Stomach (tissue), 9 donors: ENCODE data around the gene GNB1L. TPM values are rescaled to one million over a fixed set of nuclear protein-coding genes. Genes with fewer than 3 reads are reported as not detected.

Experiments used
- DNase-seq, 2 donors: peaks; one replicate each; pipeline versions ENCODE4 v3.0.0 to v3.0.0-alpha.2; 2013 to 2019
- H3K27ac ChIP-seq, 5 donors: fragments of 200-600 bp in 4 of 5; sonication (generic) in 4 of 5; one replicate each; pipeline ENCODE4 v1.5.1; 2013 to 2019; ENCODE audit warnings: mild to moderate bottlenecking in 1 of 5, moderate library complexity in 1 of 5
- H3K27me3 ChIP-seq, 3 donors: fragments of 200-600 bp; sonication (generic); one replicate each; pipeline ENCODE4 v1.5.1; 2017 to 2019; ENCODE audit warnings: mixed run types in 1 of 3
- H3K36me3 ChIP-seq, 4 donors: fragments of 200-600 bp; sonication (generic); 1 replicate in 3 of 4; 2 replicates in 1 of 4; pipeline ENCODE4 v1.5.1; 2016 to 2019
- H3K4me1 ChIP-seq, 4 donors: fragments of 200-600 bp; sonication (generic); one replicate each; pipeline ENCODE4 v1.5.1; 2016 to 2019
- H3K4me3 ChIP-seq, 4 donors: fragments of 200-600 bp; sonication (generic) in 3 of 4; one replicate each; pipeline ENCODE4 v1.5.1; 2016 to 2019; ENCODE audit warnings: mild to moderate bottlenecking in 1 of 4
- H3K9me3 ChIP-seq, 4 donors: fragments of 200-600 bp; sonication (generic); one replicate each; pipeline ENCODE4 v1.5.1; 2016 to 2019
- CTCF ChIP-seq, 7 experiments: fragments of 450-650 bp in 4 of 7; fragments of 200-600 bp in 3 of 7; sonication (generic) in 3 of 7; IDR thresholded peaks; one replicate each; pipeline ENCODE4 v1.5.1; 2016 to 2019; ENCODE audit warnings: antibody characterized with exemption in 7 of 7, control low read depth in 2 of 7, mild to moderate bottlenecking in 1 of 7
- EP300 ChIP-seq: sonication (generic); formaldehyde crosslinking; IDR thresholded peaks from one replicate; pipeline ENCODE4 v1.6.1; 2017; ENCODE audit warnings: antibody characterized with exemption
- POLR2A ChIP-seq, 4 donors: fragments of 450-650 bp; IDR thresholded peaks; one replicate each; pipeline ENCODE4 v1.6.1; 2016; ENCODE audit warnings: antibody characterized with exemption in 4 of 4, control low read depth in 2 of 4, mild to moderate bottlenecking in 1 of 4, moderate library complexity in 1 of 4
- POLR2AphosphoS5 ChIP-seq, 3 donors: sonication (generic); formaldehyde crosslinking; IDR thresholded peaks; one replicate each; pipeline ENCODE4 v1.6.1; 2016; ENCODE audit warnings: antibody characterized with exemption in 3 of 3
- WGBS, 5 donors: extraction: QIAGEN DNeasy Blood & Tissue Kit in 3 of 5; methylation state at CpG; one replicate each; pipeline versions ENCODE4 v1.1.5 to v1.1.7; 2013 to 2018; 5-methylcytosine and 5-hydroxymethylcytosine counted together
- intact Hi-C: fragments of 100-400 bp; cut with DNase I; formaldehyde crosslinking; loops from one replicate; pipeline ENCODE4 v1.15.1; 2023; ENCODE audit warnings: low total_unique reads
- polyA plus RNA-seq, 3 donors: library from polyadenylated mRNA; stranded (reverse); fragments of 200-250 nt; gene quantifications; one replicate each; pipeline ENCODE4 v1.2.3, GENCODE V29; 2013
- total RNA-seq, 5 donors: library from RNA; depleted of rRNA; stranded (reverse); fragments of >200 nt; gene quantifications; one replicate each; pipeline versions ENCODE4 v1.1.0 to v1.2.3, GENCODE V29; 2014 to 2016
- donor health status: healthy with polysubstance abuse.
- donor health status: Bipolar disorder and iron deficiency.
- donor health status: healthy.

The GNB1L gene
- total and polyA plus RNA-seq, 8 donors: 0.29 to 6.8 (median 3.1) TPM; not detected in 1

- Histone ChIP-seq H3K9me3 (no peaks in the 10 kb centered on the region), H3K27me3 (no peaks in the 10 kb centered on the region), H3K27ac (no peak overlapping the region), H3K4me1 (no peaks in the 10 kb centered on the region), H3K36me3 (peaks cover 0 to 31% (median 14%) of the 10 kb centered on the region in 4 donors), H3K4me3 (no peak overlapping the region)
- peak in 1 of 2 donors; percentile 16 for DNase-seq
- 89 to 92% (median 90%) methylated on average over 16 of the region's 16 CpGs for WGBS, 5 donors
- TF ChIP-seq CTCF (IDR thresholded peaks at IDR 0.05) (no peak), POLR2AphosphoS5 (IDR thresholded peaks at IDR 0.05) (no peak), EP300 (no peak), POLR2A (IDR thresholded peaks at IDR 0.05) (no peak)
- intact Hi-C loops: no loop called here
Measured at GRCh38 chr22:19815823-19816290, 38.8 kb downstream of the GNB1L start.

- Histone ChIP-seq H3K4me3 (no peak overlapping the region), H3K27ac (no peak overlapping the region), H3K27me3 (no peaks in the 10 kb centered on the region), H3K9me3 (no peaks in the 10 kb centered on the region), H3K36me3 (peaks cover 0 to 26% (median 14%) of the 10 kb centered on the region in 4 donors), H3K4me1 (no peaks in the 10 kb centered on the region)
- intact Hi-C loops: no loop called here
- no peak for TF ChIP-seq EP300
- no peak for TF ChIP-seq POLR2AphosphoS5 (IDR thresholded peaks at IDR 0.05)
- WGBS, 5 donors: 85 to 93% (median 88%) methylated on average over 18 of the region's 18 CpGs
- peak in 1 of 2 donors; percentile 14 for DNase-seq
Measured at GRCh38 chr22:19815093-19815822, 39.4 kb downstream of the GNB1L start.

- DNase-seq: peak in 1 of 2 donors; percentile 5
- no peaks in the 10 kb centered on the region for H3K4me1 ChIP-seq
- WGBS, 5 donors: 90 to 97% (median 93%) methylated on average over 4 to 5 of the region's 5 CpGs
- H3K9me3 ChIP-seq: no peaks in the 10 kb centered on the region
- H3K36me3 ChIP-seq: peaks cover 0 to 23% (median 12%) of the 10 kb centered on the region in 4 donors
- no peak overlapping the region for H3K27ac ChIP-seq
- no peak overlapping the region for H3K4me3 ChIP-seq
- TF ChIP-seq POLR2AphosphoS5 (IDR thresholded peaks at IDR 0.05): no peak
- no peak for TF ChIP-seq POLR2A (IDR thresholded peaks at IDR 0.05)
- no peak for TF ChIP-seq CTCF (IDR thresholded peaks at IDR 0.05)
- no peak for TF ChIP-seq EP300
- intact Hi-C loops: no loop called here
- H3K27me3 ChIP-seq: no peaks in the 10 kb centered on the region
Measured at GRCh38 chr22:19814428-19814827, 40.2 kb downstream of the GNB1L start.

- Histone ChIP-seq H3K36me3 (peaks cover 0 to 23% (median 11%) of the 10 kb centered on the region in 4 donors), H3K4me3 (no peak overlapping the region), H3K27me3 (no peaks in the 10 kb centered on the region), H3K4me1 (no peaks in the 10 kb centered on the region), H3K27ac (no peak overlapping the region), H3K9me3 (no peaks in the 10 kb centered on the region)
- peak in 1 of 2 donors; percentile 7 for DNase-seq
- TF ChIP-seq POLR2AphosphoS5 (IDR thresholded peaks at IDR 0.05): no peak
- no peak for TF ChIP-seq EP300
- no peak for TF ChIP-seq CTCF (IDR thresholded peaks at IDR 0.05)
- no peak for TF ChIP-seq POLR2A (IDR thresholded peaks at IDR 0.05)
- WGBS, 5 donors: 93 to 95% (median 94%) methylated on average over 11 of the region's 11 CpGs
- intact Hi-C loops: no loop called here
Measured at GRCh38 chr22:19812910-19813309, 41.8 kb downstream of the GNB1L start.
